GM18505 (cell line): ENCODE data around the gene TJAP1.

Experiments used
- ATAC-seq: cut with Tn5 transposase; IDR thresholded peaks from one replicate; pipeline ENCODE4 v1.9.1; 2021; ENCODE audit not compliant: unreplicated experiment
- POLR2A ChIP-seq: IDR thresholded peaks from 4 replicates; pipeline ENCODE4 v1.6.1; 2011; ENCODE audit warnings: borderline replicate concordance; ENCODE audit not compliant: insufficient read depth, insufficient read length; ENCODE audit errors: extremely low read depth

TJAP1 gene

GRCh38 chr6:43477235-43478007 lies at the start of gene TJAP1:
Gene TJAP1 (plus strand): TSS chr6:43477570. CDS start chr6:43499002, 21,432 bp downstream.
- ATAC-seq, result peak; percentile 90
- peak; percentile 89 for TF ChIP-seq POLR2A

- TF ChIP-seq POLR2A, result no peak
- ATAC-seq, result no peak
Observed at GRCh38 chr6:43428112-43428570, 49.2 kb upstream of the TJAP1 start.

GRCh38 chr6:43428874-43429273 lies 48.5 kb upstream of the TJAP1 start:
- TF ChIP-seq POLR2A, result no peak
- no peak for ATAC-seq

GRCh38 chr6:43432009-43432945 lies 45.1 kb upstream of the TJAP1 start:
- no peak for TF ChIP-seq POLR2A
- no peak for ATAC-seq

- TF ChIP-seq POLR2A, result no peak
- no peak for ATAC-seq
Observed at GRCh38 chr6:43433148-43433547, 44.2 kb upstream of the TJAP1 start.

- ATAC-seq, result no peak
- TF ChIP-seq POLR2A, result no peak
Observed at GRCh38 chr6:43434001-43434840, 43.1 kb upstream of the TJAP1 start.

GRCh38 chr6:43434943-43435342 lies 42.4 kb upstream of the TJAP1 start:
- ATAC-seq, result no peak
- TF ChIP-seq POLR2A, result no peak

GRCh38 chr6:43435682-43436437 lies 41.5 kb upstream of the TJAP1 start:
- TF ChIP-seq POLR2A, result no peak
- ATAC-seq, result no peak

- no peak for TF ChIP-seq POLR2A
- no peak for ATAC-seq
Observed at GRCh38 chr6:43436577-43437282, 40.6 kb upstream of the TJAP1 start.

DNA sequence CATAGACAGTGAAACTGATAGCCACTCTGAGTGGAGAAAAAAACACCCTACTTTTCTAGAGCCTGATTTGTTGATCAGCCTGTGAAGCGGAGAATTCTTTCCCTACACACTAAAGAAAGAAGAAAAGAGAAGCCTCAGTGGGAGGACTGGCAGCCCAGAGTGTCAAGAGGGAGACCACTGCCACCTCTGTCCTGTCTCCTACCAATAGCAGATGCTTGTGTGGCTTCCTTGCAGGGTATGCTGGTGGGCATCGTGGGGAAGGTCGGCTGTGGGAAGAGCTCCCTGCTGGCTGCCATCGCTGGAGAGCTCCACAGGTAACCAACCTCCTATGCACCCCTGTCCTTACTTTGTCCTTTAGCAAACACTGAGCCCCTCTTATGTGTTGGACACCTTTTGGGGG lies 39.7 kb upstream of the TJAP1 start:
- TF ChIP-seq POLR2A, result no peak
- no peak for ATAC-seq

- no peak for ATAC-seq
- no peak for TF ChIP-seq POLR2A
Observed at GRCh38 chr6:43442935-43443334, 34.4 kb upstream of the TJAP1 start.

DNA sequence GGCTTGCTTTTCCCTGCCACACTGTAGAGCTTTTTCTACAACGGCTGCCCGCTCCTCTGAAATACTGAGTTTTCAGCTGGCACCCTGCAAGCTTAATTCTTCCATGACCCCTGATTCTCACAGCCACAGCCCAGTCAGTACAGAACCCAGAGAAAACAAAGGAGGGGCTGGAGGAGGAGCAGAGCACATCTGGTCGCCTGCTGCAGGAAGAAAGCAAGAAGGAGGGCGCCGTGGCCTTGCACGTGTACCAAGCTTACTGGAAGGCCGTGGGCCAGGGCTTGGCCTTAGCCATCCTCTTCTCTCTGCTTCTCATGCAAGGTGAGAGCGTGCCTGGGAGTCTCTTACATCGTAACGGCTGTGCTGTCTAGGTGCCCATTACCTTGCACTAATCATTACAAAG lies 33.3 kb upstream of the TJAP1 start:
- no peak for ATAC-seq
- no peak for TF ChIP-seq POLR2A
